K562 (cell line): ENCODE data around the gene ACSBG1. TPM values are rescaled to one million over a fixed set of nuclear protein-coding genes. Genes with fewer than 3 reads are reported as not detected.

ENCODE experiments used
- ARID2 ChIP-seq: fragments of 450-650 bp; IDR thresholded peaks from 2 replicates; pipeline ENCODE4 v1.6.1; 2017; ENCODE audit warnings: antibody characterized with exemption, mild to moderate bottlenecking
- CEBPZ ChIP-seq: fragments of 150-350 bp; IDR thresholded peaks from 2 replicates; pipeline ENCODE4 v1.6.1; 2014; ENCODE audit warnings: low read depth, mild to moderate bottlenecking, low read length, borderline replicate concordance
- E2F3 ChIP-seq: fragments of 250-450 bp; sonication (Bioruptor Pico); IDR thresholded peaks from 2 replicates; pipeline ENCODE4 v1.4.0; 2020; ENCODE audit warnings: mild to moderate bottlenecking
- FOS ChIP-seq: IDR thresholded peaks from 3 replicates; pipeline ENCODE4 v1.6.1; 2011; ENCODE audit not compliant: insufficient read length; ENCODE audit errors: extremely low read depth
- GTF2B ChIP-seq: IDR thresholded peaks from 2 replicates; pipeline ENCODE4 v1.6.1; 2011; ENCODE audit not compliant: insufficient read length; ENCODE audit errors: extremely low read depth
- GTF2F1 ChIP-seq: IDR thresholded peaks from 2 replicates; pipeline ENCODE4 v1.6.1; 2011; ENCODE audit warnings: low read depth, low read length, improper control_type of control experiment
- HDAC6 ChIP-seq: IDR thresholded peaks from 2 replicates; pipeline ENCODE4 v1.6.1; 2012; ENCODE audit warnings: low read depth, mild to moderate bottlenecking, control low read depth, inconsistent platforms, low read length, moderate library complexity
- HMG20A ChIP-seq: fragments of 450-650 bp; formaldehyde crosslinking; conservative IDR thresholded peaks from 2 replicates; pipeline ENCODE4 v1.4.0; 2020; ENCODE audit warnings: mild to moderate bottlenecking, mixed read lengths
- HNRNPLL ChIP-seq: fragments of 200-400 bp; formaldehyde crosslinking; IDR thresholded peaks from 2 replicates; pipeline ENCODE4 v1.6.1; 2017; ENCODE audit warnings: low read length, low read depth, mild to moderate bottlenecking; ENCODE audit not compliant: poor library complexity, severe bottlenecking
- NEUROD1 ChIP-seq: fragments of 150-350 bp; IDR thresholded peaks from 2 replicates; pipeline ENCODE4 v1.6.1; 2014; ENCODE audit warnings: borderline replicate concordance, low read length, low read depth; ENCODE audit not compliant: partially characterized antibody
- RNF219 ChIP-seq: fragments of 250-450 bp; sonication (Bioruptor Pico); IDR thresholded peaks from 2 replicates; pipeline ENCODE4 v1.5.0; 2022; ENCODE audit warnings: mild to moderate bottlenecking
- SIX5 ChIP-seq, 2 experiments: IDR thresholded peaks; 2 replicates each; pipeline ENCODE4 v1.6.1; 2011; ENCODE audit warnings: low read length in 2 of 2, borderline replicate concordance in 1 of 2, low read depth in 1 of 2, mild to moderate bottlenecking in 1 of 2, moderate library complexity in 1 of 2; ENCODE audit not compliant: insufficient read depth in 1 of 2
- ZBTB34 ChIP-seq: fragments of 250-450 bp; sonication (Bioruptor Pico); IDR thresholded peaks from 2 replicates; pipeline ENCODE4 v1.8.0; 2021; ENCODE audit warnings: mild to moderate bottlenecking, moderate library complexity
- ZC3H8 ChIP-seq: fragments of 450-650 bp; IDR thresholded peaks from 2 replicates; pipeline ENCODE4 v1.6.1; 2017
- ZEB2 ChIP-seq: fragments of 450-650 bp; IDR thresholded peaks from 2 replicates; pipeline ENCODE4 v1.6.1; 2016
- ZNF311 ChIP-seq: fragments of 250-450 bp; sonication (Bioruptor Pico); IDR thresholded peaks from 2 replicates; pipeline ENCODE4 v1.4.0; 2020; ENCODE audit warnings: mild to moderate bottlenecking, moderate library complexity
- ZNF395 ChIP-seq: fragments of 200-800 bp; sonication (Bioruptor generic); IDR thresholded peaks from 2 replicates; pipeline ENCODE4 v1.6.1; 2017; ENCODE audit warnings: missing genetic modification characterization, missing compliant biosample characterization
- ZNF41 ChIP-seq: fragments of 250-450 bp; sonication (Bioruptor Pico); conservative IDR thresholded peaks from 2 replicates; pipeline ENCODE4 v1.4.0; 2020; ENCODE audit warnings: mild to moderate bottlenecking
- ZNF707 ChIP-seq: fragments of 250-450 bp; sonication (Bioruptor Pico); conservative IDR thresholded peaks from 2 replicates; pipeline ENCODE4 v1.8.0; 2022; ENCODE audit warnings: inconsistent platforms, mild to moderate bottlenecking, moderate library complexity
- polyA plus RNA-seq, 8 experiments: library from polyadenylated mRNA; depleted of rRNA in 4 of 8; stranded (reverse) in 5 of 8; unstranded in 3 of 8; fragments of >200 nt; fragmentation: Nextera tagmentation in 2 of 8; fragmentation: Illumina TruSeq in 1 of 8; extraction: Ambion mirVana in 2 of 8; extraction: Trizol in 1 of 8; gene quantifications; 2 replicates each; pipeline versions ENCODE4 v1.2.1 to v1.2.3, GENCODE V29; 2011 to 2014; ENCODE audit warnings: inconsistent platforms in 1 of 8, missing spikeins in 1 of 8
- total RNA-seq, 7 experiments: library from RNA; depleted of rRNA in 6 of 7; stranded (reverse); fragments of >200 nt in 6 of 7; fragmentation: Illumina TruSeq in 2 of 7; extraction: Trizol in 2 of 7; gene quantifications; 2 replicates each; pipeline versions ENCODE4 v1.2.1 to v1.2.3, GENCODE V29; 2011 to 2021; ENCODE audit warnings: low replicate concordance in 1 of 7

Gene ACSBG1
- total and polyA plus RNA-seq, 9 of the 15 experiments (the other 6 are each of a cell fraction or from before 2014, with no cell fraction given) = 0.36 to 6.4 (median 2.5) TPM

GRCh38 chr15:78131295-78132061, 102.9 kb downstream of the ACSBG1 start, which contains the start of gene CIB2 (continued):
- TF ChIP-seq RNF219 = no peak
- TF ChIP-seq HDAC6 = no peak
- TF ChIP-seq ZBTB34 (CRISPR knock-in tag) = no peak
- TF ChIP-seq ARID2 = no peak
- TF ChIP-seq SIX5 (IDR thresholded peaks at IDR 0.05; ENCODE audit: borderline replicate concordance in 1 of 2, insufficient read depth in 1 of 2, low read depth in 1 of 2, low read length in 2 of 2) = no peak
- no peak for TF ChIP-seq ZNF395 (CRISPR knock-in tag)
- 0 out of 2 replicates have a peak, but pooled peaks have one; percentile 17 for TF ChIP-seq ZNF41 (CRISPR knock-in tag)
- no peak for TF ChIP-seq HMG20A (CRISPR knock-in tag)
- TF ChIP-seq FOS = no peak
- TF ChIP-seq NEUROD1 = no peak
- TF ChIP-seq ZNF311 (CRISPR knock-in tag) = no peak
- TF ChIP-seq HNRNPLL = no peak
- TF ChIP-seq ZC3H8 = no peak
- no peak for TF ChIP-seq GTF2F1
- 0 out of 2 replicates have a peak, but pooled peaks have one; percentile 39 for TF ChIP-seq E2F3
- TF ChIP-seq GTF2B = no peak
- TF ChIP-seq CEBPZ = no peak
- TF ChIP-seq ZEB2 = no peak
- TF ChIP-seq ZNF707 (CRISPR knock-in tag) = no peak
